Left kidney (tissue), 8 donors: Measurements from ENCODE around the gene NFATC4. TPM values are rescaled to one million over a fixed set of nuclear protein-coding genes. Genes with fewer than 3 reads are reported as not detected.
"Not testable (repeated sequence)": the region's sequence is repeated elsewhere in the genome, so short reads cannot be mapped to it uniquely, and the experiment has no call there.

Experiments used
- DNase-seq: peaks from one replicate; pipeline ENCODE4 v3.0.0-alpha.2; 2013
- long read RNA-seq, 8 donors: transcript quantifications; one replicate each; lab custom pipeline, GENCODE V29; 2026
- polyA plus RNA-seq: library from polyadenylated mRNA; unstranded; fragments of 120-200 nt; gene quantifications from one replicate; pipeline ENCODE4 v1.2.1, GENCODE V29; 2013; ENCODE audit not compliant: insufficient read length

The NFATC4 gene
- polyA plus RNA-seq, result 70.3 TPM
- long read RNA-seq, donor 1, full-length matches to known transcripts, result 12 of 31 reads
- long read RNA-seq, donor 1, partial matches to known transcripts, result 19 of 31 reads
- long read RNA-seq, donor 1, other reads (novel, unspliced or antisense), result 0 of 31 reads
- long read RNA-seq, donor 2, full-length matches to known transcripts, result 8 of 26 reads
- long read RNA-seq, donor 2, partial matches to known transcripts, result 18 of 26 reads
- long read RNA-seq, donor 2, other reads (novel, unspliced or antisense), result 0 of 26 reads
- long read RNA-seq, donor 3, full-length matches to known transcripts, result 5 of 12 reads
- long read RNA-seq, donor 3, partial matches to known transcripts, result 7 of 12 reads
- long read RNA-seq, donor 3, other reads (novel, unspliced or antisense), result 0 of 12 reads
- long read RNA-seq, donor 4, partial matches to known transcripts, result 0 of 1 reads
- long read RNA-seq, donor 4, other reads (novel, unspliced or antisense), result 0 of 1 reads
- long read RNA-seq, donor 5, full-length matches to known transcripts, result 11 of 18 reads
- long read RNA-seq, donor 5, partial matches to known transcripts, result 7 of 18 reads
- long read RNA-seq, donor 5, other reads (novel, unspliced or antisense), result 0 of 18 reads
- long read RNA-seq, donor 6, full-length matches to known transcripts, result 7 of 25 reads
- long read RNA-seq, donor 6, partial matches to known transcripts, result 18 of 25 reads
- long read RNA-seq, donor 6, other reads (novel, unspliced or antisense), result 0 of 25 reads
- long read RNA-seq, donor 7, full-length matches to known transcripts, result 19 of 39 reads
- long read RNA-seq, donor 7, partial matches to known transcripts, result 20 of 39 reads
- long read RNA-seq, donor 7, other reads (novel, unspliced or antisense), result 0 of 39 reads
- long read RNA-seq, donor 8, full-length matches to known transcripts, result 3 of 3 reads
- long read RNA-seq, donor 8, partial matches to known transcripts, result 0 of 3 reads
- long read RNA-seq, donor 8, other reads (novel, unspliced or antisense), result 0 of 3 reads

DNA sequence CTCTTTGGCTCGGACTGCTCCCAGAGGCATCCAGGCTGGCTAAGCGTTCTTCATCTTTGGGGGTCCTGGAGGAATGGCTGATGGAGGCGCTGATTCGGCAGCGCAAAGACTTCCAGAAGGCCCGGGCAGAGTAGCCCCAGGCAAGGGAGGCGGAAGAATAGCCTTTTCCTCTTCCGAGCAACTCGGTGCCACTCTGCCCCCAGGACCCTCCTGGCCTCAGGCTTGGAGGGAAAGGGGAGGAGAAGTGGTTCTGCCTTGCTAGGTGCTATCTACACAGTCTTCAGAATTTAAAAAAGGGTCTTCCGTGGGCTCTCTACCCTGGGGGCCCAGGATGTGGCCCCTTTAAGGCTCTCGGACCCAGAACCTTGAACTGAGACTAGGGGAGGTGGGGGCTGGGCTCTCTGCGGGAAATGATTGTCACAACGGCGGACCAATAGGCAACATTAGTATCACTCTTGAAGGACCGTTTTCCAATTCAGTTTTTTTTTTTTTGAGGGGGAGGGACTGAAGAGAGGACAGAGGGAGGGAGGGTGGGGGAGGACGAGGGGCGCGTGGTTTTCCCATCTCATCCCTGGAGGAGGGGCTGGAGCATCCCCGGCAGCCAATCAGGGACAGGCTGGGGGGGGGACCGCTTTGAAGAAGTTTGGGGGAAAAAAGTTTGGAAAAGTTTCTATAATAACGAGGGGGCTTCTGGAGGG lies at the start of gene NFATC4:
Gene NFATC4, plus strand, starts transcription at position 671 of the 698 bp plus-strand sequence. CDS start 157 bp downstream, outside the sequence.
- DNase-seq, result peak; percentile 93

DNA sequence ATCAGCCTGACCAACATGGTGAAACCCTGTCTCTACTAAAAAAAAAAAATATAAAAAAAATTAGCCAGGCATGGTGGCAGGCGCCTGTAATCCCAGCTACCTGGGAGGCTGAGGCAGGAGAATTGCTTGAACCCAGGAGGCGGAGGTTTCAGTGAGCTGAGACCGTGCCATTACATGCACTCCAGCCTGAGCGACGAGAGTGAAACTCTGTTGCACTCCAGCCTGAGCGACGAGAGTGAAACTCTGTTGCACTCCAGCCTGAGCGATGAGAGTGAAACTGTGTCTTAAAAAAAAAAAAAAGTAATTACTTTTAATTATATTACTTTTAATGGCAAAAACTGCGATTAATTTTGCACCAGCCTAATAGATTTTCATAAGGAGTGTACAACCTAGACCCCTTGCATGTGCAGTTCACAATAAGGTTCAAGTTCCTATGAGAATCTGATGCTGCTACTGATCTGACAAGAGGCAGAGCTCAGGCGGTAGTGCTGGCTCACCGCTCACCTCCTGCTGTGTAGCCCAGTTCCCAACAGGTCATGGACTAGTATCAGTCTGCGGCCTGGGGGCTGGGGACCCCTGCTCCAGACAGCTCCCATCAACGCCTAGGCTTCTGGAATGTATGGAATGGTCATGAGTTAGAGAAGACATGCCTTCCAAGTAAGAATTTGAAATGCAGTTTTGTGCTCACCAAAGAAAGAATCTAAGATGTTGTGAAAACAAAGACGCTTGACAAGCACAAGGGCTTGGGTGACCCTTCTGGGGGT lies 46.6 kb upstream of the NFATC4 start:
- no peak for DNase-seq

DNA sequence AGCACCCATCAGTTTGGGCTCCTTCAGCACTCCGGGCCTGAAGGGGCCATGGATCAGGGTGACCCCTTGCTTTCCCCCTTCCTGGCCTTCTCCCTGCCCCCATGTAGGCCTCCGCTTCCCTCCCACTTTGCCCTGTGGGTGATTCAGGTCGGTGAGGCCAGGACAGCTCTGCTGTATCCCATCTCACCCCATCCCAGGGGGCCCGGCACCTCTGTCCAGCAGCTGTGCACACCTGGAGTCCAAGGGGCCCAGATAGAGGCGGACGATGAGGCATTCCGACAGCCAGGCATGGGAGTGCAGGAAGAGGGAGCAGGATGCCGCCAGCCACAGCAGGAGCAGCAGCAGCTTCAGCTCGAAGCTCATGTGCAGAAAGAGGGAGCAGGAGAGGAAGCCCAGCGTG lies 45.3 kb upstream of the NFATC4 start:
- DNase-seq, result no peak

DNA sequence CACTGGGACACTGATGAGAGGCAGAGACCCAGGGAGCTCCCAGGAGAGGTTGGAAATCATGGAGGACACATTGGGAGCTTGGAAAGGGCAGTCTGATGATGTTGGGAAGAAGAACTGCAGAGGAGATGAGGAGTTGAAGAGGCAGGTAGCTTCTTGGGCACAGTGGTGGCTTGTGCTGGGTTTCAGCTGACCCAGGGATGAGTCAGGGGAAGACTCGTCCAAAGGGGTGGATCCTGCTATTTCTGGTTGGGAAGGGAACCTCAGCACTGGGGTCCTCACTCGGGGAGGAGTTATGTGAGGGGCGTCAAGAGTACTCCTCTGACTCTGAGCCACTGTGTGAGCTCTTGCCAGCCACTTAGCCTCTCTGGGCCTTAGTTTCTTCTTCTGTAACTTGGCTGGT lies 44.6 kb upstream of the NFATC4 start:
- DNase-seq, result no peak

DNA sequence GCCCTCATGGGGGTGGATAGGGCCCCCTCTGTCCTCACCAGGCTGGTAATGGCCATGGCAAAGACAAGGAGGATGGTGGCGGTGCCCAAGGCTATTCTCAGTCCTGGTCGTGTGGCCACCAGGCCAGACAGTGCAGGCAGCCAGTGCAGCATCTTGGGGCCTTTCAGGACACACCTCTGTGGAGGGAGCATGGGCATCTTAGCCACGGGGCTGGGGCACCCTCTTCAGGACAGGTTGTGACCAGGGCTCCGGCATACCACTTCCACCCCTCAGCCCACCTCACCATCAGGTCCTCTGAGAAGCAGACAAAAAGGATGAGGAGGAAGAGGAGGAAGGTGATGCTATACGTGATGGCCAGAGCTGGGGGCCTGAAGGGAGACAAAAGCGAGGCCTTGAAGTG lies 44.0 kb upstream of the NFATC4 start:
- no peak for DNase-seq

DNA sequence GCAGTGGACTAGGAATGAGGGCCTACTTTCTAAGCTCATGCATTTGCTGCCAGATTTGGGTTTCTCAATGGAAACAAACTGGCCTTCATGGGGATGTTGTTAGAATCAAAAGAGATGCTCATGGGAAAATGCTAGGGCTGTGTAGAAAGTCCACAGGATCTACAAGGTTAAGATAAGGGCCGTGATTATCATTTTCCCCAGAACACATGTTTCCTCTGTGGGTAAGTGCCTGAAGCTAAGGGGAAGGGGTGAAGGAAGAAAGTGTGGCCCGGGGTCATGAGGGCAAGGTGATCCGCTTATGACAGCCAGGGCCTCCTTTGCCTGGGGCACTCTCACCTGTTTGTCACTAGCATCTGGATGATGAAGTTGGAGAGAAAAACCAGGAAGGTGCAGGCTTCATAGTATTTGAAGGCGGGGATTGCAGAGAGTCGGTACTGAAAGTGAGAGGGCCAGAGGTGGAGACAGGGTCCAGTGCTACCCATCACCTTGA lies 42.9 kb upstream of the NFATC4 start:
- no peak for DNase-seq

DNA sequence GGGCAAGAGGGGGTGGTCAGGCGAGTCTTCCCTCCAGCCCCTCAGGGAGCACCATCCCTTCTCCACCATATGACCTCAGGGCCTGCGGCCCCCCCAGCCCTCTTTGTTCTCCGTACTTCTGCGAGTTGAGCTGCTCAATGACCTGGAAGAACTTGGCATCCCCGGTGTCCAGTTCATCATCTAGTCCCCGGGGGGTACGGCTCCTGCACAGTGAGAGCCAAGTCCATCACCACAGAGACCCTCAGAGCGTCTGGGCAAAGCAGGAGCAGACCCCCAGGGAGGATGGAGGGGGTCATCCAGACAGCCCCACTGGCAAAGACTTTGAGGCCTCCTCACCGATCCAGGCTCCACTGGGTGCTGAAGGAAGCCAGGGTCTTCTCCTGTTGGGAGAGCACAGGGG lies 42.0 kb upstream of the NFATC4 start:
- DNase-seq, result no peak

DNA sequence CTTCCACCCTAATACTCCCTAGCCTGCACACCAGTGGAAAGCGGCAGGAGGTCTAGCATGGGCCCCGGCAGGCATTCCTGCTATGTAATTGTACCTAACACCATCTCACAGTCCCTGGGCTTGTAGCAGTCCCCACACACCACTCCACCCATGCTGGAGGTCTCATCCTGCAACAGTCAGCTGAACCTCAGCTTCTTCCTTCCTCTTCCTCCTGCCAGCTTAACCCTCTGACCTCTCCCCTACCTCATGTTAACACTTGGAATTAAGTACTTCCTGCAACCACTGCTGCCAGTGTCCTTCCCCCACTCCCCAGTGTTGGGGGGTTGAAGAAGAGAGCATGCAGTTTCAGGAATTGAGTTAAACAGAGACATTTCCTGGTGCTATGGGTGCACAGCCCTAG lies 40.7 kb upstream of the NFATC4 start:
- DNase-seq, result no peak

DNA sequence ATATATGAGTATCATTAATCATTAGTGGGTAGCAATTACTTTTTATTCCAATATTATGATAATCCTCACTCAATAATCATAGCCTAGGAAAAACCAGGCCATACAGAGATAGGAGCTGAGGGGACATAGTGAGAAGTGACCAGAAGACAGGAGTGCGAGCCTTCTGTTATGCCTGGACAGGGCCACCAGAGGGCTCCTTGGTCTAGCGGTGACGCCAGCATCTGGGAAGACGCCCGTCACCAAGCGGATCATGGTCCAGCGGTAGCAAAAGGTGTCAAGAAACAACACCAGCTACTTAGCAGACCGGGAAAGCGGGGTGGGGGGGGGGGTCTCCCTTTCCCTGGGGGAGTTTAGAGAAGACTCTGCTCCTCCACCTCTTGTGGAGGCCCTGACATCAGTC lies 40.1 kb upstream of the NFATC4 start:
- DNase-seq, result not testable (repeated sequence)

DNA sequence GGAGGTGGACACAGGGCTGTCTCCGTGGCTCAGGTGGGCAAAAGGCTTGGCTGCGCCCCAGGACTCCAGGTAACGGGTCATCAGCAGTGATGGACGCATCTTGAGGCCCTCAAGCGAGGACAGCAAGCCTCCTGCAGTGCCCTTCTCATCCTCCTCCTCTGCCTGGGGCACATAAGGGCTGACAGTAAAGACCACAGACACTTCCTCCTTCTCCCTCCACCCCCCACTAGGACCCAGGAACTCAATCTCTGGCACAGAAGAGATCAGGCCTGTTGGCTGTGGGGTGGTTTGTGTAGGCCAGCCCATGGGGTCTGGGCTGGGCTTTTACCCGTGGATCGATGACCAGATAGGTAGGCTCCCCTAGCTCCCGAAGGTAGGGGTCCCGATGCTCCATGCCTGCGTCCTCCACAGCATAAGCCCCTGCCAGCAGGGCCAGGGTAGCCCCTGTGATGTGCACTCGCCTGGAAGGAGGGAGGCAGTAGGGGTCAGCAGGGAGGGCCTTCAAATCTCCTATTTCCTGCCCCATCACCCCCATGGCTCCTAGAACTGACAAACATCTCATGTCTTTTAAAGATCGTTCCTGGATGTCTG lies 38.8 kb upstream of the NFATC4 start:
- DNase-seq, result no peak

DNA sequence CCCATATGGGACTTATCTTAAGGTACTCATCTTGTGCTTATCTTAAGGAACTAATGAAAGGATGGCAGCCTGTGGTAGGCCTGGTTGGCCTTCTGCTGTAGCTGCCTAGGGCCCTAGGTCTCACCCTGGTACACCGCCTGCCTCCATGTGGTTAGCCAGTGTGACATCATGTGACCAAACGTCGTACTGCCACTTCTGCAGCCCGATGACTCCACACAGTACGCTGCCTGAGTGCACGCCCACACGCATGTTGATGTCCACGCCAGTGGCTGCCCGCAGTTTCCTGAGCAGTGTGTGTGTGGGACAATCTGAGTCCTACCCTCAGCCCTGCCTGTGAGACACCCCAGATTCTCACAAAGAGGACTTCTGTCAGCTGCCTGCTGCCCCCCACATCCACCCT lies 38.2 kb upstream of the NFATC4 start:
- no peak for DNase-seq

DNA sequence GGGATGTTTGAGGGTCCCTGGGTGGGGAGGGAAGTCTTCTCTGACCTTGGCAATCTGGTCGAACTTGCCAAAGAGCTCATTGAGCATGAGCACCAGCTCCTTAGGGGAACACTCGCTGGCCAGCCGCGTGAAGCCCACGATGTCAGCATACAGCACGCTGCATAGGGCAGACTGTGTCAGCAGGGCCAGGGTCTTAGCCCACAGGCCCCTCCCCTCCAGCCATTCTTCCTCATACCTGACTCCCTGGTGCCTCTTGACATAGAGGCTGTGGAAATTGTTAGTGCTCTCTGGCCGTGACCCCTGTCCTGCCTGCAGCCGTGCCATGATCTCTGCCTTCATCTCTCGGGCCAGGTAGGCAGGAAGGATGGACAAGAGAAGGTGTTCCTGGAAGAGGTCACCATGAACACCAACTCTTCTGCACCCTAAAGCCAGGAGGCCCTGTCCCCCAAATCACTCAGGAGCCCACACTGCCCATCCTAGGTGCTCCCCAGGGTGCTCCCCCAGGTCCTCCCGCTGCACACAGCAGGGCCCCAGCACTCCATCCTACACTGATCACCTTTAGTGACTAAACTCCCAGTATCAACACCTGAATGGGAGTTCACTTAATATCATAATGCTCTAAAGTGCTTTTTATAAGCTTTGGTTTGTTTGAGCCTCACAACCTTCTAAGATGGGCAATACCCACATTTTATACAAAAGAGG lies 36.9 kb upstream of the NFATC4 start:
- no peak for DNase-seq

DNA sequence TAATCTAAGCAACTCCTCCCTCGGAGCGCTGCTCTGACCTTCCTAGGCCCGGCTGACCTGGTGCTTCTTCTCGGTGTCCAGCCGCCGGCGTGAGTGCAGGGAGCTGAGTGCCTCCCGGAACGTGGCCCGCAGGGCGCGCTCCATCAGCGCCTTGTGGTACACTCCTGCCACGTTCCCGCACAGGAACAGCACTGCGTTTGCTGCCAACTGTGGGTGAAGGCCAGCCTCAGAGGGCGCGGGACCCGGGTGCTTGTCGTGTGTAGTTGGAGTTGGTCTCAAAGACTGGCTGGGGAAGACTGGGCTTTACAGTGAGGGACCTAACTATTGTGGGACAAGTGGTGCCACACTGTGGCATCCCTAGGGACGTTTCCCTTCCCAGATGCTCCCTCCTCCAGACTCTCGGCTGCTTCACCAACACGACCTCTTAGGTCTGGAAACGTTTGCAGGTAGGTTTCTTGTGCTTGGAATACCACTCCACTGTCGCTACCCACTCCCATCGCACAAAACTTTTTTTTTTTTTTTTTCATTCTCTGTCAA lies 36.2 kb upstream of the NFATC4 start:
- no peak for DNase-seq

DNA sequence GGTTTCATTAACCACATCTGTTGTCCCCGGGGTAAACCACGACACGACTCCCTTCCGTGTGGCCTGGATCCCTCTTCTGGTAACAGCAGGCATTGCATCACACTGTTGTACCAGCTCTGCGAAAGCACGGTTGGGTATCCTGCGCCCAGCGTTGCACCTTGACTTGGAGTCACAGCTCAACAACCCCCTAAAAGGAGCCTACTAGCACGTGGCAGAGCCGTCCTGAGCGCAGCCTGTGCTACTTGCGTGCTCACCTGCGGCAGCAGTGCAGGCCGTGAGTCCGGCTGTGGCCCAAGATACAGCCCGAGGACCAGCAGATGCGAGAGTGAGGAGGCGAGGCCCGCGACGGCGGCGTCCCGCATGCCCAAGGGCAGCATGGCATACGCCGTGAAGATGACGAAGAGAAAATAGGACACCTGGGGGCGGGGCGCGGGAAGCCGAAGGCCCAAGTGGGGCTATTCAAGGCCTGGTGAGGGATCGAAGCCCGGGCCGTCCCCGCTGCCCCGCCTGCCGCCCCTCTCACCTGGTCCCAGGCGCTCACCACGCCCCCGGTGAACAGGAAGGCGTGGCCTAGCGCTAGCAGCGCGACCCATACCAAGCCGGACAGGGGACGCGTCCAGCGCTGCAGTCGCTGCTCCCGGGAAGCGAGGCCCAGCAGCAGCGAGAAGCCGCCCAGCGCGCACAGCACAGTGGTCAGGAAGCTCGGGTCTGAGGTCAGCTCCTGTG lies 35.6 kb upstream of the NFATC4 start:
- DNase-seq, result peak; percentile 78

DNA sequence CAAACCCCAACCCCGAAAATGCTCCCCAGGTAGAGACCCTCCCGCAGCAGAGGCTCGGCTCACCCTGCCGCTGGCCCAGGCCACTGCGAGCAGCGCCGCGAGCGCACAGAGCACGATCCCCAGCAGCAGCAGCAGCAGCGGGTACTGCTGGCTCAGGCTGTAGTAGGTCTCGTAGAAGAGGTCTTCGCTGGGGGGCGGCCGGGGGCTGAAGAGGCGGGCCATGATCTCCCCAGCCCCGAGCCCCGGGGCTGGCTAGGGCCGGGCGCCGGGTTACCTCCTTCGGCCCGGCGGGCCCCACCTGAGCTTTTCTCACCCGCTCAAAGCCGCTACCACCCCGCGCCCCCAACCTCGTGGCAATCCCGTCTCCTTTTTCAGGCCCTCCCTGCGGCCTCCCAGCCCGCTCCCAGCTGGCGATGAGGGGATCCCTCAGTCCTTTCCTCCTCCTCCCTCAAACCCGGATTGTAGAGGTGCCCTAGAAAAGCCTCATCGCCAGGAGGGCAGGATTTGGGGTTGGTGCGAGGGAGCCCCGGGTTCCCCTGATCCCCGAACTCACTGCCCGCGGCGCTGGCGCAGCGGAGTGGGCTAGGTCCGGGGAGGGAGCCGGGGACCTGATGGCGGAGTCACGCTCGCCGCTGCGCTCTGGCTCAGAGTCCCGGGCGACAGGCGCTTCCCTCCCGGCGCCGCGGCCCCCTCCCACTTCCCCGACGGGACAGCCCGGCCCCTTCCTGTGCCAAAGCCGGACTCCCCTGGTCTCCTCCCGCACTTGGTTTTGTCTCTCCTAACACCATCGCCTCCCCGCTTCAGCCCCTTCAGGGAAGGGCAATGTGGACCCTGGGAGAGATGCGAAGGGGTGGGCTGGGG lies 33.3 kb upstream of the NFATC4 start, which contains the start of gene ADCY4:
Gene ADCY4, minus strand, starts transcription at position 641 of the 861 bp plus-strand sequence. Its CDS starts 419 bp downstream, at position 222.
- no peak for DNase-seq

DNA sequence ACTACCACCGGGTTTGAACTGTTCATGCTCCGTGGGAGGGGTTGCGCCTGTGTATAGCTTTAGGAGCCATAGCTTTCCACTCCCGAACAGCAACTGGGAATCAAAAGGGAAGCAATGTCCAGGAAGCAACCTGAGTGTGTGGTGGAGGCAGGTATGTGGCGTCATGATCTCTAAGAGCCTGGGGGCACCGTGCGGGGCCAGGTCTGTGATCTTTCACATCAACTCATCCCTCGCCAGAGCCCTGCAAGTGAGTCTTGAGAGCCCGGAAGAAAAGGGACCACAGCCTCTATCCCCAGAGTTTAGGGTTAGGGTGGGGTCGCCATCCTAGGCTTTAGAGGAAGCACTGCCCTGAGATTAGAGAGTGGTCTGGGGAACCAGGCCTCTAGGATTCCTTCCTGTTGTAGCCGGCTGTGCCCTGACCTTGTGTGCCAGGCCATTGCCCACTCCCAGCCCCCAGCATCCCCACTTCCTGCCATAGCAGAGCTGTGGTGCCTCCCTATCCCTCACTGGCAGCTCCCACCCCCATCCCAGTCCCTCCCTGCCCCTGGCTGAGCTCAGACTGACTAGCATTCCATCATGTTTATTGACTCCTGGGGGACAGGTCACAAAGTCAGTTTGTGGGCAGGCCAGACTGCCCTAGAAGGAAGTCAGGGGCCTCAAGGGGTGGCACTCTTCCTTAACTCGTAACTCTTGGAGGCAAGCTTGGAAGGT lies 32.4 kb upstream of the NFATC4 start:
- DNase-seq, result no peak

DNA sequence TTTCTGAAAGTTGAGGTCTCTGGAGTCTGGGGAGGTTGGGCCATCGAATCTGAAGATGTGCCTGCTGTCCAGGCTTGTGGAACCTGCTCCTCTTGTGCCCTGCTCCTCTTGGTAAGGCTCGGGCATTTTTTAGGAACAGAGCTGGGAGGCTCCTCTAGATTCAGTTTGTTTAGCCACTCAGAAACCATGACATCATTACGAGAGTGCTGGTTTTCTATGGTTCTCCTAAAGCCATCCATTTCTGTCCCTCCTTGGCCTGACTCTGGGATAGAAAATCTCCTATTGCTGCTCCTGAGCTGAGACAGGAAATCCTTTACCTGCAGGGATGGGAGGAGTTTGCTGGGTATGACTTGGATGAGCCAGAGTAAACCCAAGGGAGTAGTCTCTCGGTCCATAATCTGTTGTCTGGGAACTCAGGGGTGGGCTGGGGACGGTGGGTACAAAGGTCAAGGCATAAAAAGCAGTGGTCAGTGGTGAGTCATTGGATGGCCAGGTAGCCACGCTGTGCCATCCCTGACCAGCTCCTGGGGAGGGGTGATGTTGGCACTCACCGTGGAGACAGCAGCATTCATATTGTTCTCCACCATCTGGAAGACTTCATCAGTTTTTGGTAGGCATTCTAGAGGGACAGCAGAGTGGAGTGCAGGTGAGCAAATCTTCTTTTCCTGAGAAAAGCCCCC lies 30.7 kb upstream of the NFATC4 start:
- DNase-seq, result no peak
